HG02943 (cell line): ENCODE measurements around the gene OR4S1.
A peak's percentile ranks its signal among the peaks of the same experiment; 100 is the strongest.
"Not testable (repeated sequence)": the region's sequence is repeated elsewhere in the genome, so short reads cannot be mapped to it uniquely, and the experiment has no call there.

Experiments
- ATAC-seq: cut with Tn5 transposase; IDR thresholded peaks from one replicate; pipeline ENCODE4 v1.9.1; 2021; ENCODE audit warnings: mild to moderate bottlenecking, low read depth, moderate library complexity; ENCODE audit not compliant: unreplicated experiment

OR4S1 gene

DNA sequence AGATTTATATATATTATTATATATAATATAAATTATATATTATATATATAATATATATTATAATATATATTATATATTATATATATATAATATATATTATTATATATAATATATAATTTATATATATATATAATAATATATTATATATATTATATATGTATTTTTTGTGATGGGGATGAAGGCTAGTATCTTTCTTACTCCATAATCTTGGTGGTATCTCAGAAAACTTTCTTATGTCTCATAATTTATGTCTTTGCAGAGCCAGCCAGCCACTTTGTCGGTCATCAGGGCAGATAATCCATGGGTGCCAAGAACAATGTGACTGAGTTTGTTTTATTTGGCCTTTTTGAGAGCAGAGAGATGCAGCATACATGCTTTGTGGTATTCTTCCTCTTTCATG, at the start of gene OR4S1:
TSS of gene OR4S1 (plus strand) at position 301 of the 400 bp plus-strand sequence. CDS start at position 301, 0 bp downstream.
- no peak for ATAC-seq

DNA sequence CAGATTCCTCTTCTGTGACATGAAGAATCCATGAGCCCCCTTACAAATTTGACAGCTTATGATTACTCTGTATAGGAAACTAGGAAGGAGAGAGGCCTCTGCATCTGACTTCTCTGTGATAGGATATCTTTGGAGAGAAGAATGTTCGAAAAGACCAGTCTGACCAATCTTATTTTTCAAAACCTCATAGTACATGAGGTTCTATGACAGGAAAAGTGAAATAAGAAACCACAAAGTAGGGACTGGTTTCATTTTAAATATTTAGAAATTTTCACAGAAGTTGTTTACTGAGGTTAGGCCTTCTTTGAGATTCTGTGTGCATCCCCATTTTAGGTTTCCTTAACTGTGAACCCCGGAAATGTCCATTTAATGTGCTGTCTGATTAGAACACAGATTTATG, 44.4 kb upstream of the OR4S1 start:
- no peak for ATAC-seq

DNA sequence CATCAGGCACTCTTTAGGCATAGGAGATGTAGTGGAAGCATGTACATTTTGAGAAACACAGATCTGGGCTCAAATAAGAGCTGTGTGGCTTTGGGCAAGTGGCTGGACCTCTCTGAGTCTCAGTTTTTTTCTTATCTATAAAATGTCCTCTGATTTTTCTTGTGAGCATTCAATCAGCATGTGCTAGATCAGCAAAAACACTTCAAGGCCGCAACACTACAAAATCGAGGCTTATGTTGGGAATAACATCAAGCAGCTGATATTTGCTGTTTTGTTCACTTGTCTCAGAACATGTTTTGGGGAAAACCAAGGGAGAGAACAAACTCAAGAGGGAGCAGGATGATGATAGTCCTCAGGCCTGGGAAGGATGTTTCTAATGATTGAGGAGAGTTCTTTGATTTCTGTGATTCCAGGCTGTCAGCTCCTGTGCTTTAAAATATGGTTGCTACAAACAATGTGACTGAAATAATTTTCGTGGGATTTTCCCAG, 42.6 kb upstream of the OR4S1 start, which contains the start of gene OR4X1:
TSS of gene OR4X1 (plus strand) at position 439 of the 489 bp plus-strand sequence. CDS start at position 439, 0 bp downstream.
- ATAC-seq = no peak

DNA sequence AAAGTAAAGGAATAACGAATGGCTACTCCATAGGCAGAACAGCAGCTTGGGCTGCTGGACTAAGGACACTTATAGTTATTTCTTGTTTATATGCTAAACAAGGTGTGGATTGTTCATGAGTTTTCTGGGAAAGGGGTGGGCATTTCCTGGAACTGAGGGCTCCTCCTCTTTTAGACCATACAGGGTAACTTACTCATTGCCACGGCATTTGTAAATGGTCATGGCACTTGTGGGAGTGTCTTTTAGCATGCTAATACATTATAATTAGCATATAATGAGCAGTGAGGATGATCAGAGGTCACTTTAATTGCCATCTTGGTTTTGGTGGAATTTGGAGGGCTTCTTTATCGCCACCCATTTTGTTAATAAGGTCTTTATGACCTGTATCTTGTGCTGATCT, 35.4 kb upstream of the OR4S1 start:
- ATAC-seq = no peak

- no peak for ATAC-seq
Measured at GRCh38 chr11:48272606-48273005, 33.4 kb upstream of the OR4S1 start.

DNA sequence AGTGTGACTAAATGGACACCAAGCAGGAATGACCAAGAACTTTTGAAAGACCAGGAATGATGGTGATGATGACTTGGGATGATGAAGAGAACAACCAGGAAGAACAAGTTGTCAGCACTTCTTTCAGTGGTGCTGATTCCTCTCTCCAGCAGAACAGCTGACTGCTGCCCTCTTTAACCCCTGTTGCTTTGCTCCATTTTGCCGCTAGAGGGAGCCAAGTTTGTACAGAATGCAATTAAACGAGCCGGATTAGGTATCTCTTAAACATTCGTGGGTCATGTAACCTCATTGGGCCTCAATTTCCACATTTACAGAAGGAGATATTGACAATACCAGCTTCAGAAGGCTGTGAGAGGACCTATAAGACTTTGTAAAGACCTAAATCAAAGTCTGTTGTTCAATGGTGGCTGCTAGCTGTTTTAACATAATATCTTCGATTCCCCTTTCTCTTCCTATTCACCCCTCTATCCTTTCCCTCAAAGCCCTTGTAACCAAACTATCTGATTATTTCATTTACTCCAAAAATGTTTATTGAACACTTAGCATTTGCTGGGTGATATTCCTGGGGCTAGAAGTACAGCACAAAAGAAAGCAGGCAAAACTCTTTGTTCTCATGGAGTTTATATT, 1.9 kb downstream of the OR4S1 start:
- peak; percentile 94 for ATAC-seq

DNA sequence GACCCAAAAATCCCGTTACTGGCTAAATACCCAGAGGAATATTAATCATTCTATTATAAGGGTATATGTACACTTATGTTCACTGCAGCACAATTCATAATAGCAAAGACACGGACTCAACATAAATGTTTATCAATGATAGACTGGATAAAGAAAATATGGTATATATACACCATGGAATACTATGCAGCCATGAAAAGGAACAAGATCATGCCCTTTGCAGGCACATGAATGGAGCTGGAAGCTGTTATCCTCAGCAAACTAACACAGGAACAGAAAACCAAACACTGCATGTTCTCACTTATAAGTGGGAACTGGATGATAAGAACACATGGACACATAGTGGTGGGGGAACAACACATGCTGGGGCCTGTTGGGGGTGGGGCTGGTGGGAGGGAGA, 7.6 kb downstream of the OR4S1 start:
- ATAC-seq = not testable (repeated sequence)

- ATAC-seq = not testable (repeated sequence)
Measured at GRCh38 chr11:48319813-48320212, 13.8 kb downstream of the OR4S1 start.

GRCh38 chr11:48324620-48325019, 18.6 kb downstream of the OR4S1 start, which contains the start of gene OR4C3:
Gene OR4C3 (plus strand): TSS chr11:48324920. CDS start chr11:48325022, 102 bp downstream.
- ATAC-seq = not testable (repeated sequence)

- no peak for ATAC-seq
Measured at GRCh38 chr11:48341466-48341865, 35.4 kb downstream of the OR4S1 start.

- not testable (repeated sequence) for ATAC-seq
Measured at GRCh38 chr11:48342505-48342904, 36.5 kb downstream of the OR4S1 start.

DNA sequence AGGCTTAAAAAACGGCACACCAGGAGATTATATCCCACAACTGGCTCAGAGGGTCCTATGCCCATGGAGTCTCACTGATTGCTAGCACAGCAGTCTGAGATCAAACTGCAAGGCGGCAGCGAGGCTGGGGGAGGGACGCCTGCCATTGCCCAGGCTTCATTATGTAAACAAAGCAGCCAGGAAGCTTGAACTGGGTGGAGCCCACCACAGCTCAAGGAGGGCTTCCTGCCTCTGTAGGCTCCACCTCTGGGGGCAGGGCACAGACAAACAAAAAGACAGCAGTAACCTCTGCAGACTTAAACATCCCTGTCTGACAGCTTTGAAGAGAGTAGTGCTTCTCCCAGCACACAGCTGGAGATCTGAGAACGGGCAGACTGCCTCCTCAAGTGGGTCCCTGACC, 40.3 kb downstream of the OR4S1 start:
- not testable (repeated sequence) for ATAC-seq

DNA sequence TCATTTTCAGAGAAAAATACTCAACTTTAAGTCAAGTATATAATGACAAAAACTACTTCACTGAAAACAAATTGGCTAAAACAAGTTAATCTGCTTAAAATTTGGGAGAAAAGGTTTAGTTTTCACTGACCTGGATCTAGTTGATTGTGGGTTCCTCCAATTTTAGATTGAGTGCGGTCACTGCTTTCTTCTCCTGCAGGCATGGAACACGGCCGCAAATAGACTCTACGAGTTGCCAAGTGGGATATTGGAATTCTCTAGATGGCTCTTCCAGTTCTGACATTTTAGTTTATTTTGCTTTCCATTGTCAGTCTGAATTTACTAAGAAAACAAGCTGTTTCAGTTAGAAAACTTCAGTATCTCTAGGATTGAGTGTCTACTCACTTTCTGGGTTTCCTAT, 48.0 kb downstream of the OR4S1 start:
- ATAC-seq = no peak

GRCh38 chr11:48354677-48355076, 48.7 kb downstream of the OR4S1 start:
- no peak for ATAC-seq
